NCI-H748 (cell line): ENCODE results near the gene RABGAP1L.
"Not testable (repeated sequence)": the region's sequence is repeated elsewhere in the genome, so short reads cannot be mapped to it uniquely, and the experiment has no call there.

ENCODE experiments used
- DNase-seq: peaks from one replicate; lab custom pipeline; 2025; ENCODE audit not compliant: unreplicated experiment; lab: John Stamatoyannopoulos, UW

The RABGAP1L gene

GRCh38 chr1:174789399-174789798 is 630.1 kb downstream of the RABGAP1L start:
- DNase-seq = no peak

GRCh38 chr1:174791863-174792262 is 632.5 kb downstream of the RABGAP1L start:
- DNase-seq = no peak

- no peak for DNase-seq
These were observed 635.5 kb downstream of the RABGAP1L start for GRCh38 chr1:174794861-174795260.

- DNase-seq = no peak
These were observed 636.5 kb downstream of the RABGAP1L start for GRCh38 chr1:174795806-174796205.

GRCh38 chr1:174797398-174797797 is 638.1 kb downstream of the RABGAP1L start:
- DNase-seq = no peak

- DNase-seq = peak; percentile 58
These were observed 639.8 kb downstream of the RABGAP1L start for GRCh38 chr1:174799136-174799479.

GRCh38 chr1:174800216-174800851 is 641.0 kb downstream of the RABGAP1L start:
- peak; percentile 13 for DNase-seq

- DNase-seq = no peak
These were observed 641.6 kb downstream of the RABGAP1L start for GRCh38 chr1:174800876-174801275.

- no peak for DNase-seq
These were observed 650.5 kb downstream of the RABGAP1L start for GRCh38 chr1:174809755-174810280.

GRCh38 chr1:174812016-174812415 is 652.7 kb downstream of the RABGAP1L start:
- DNase-seq = peak; percentile 75

GRCh38 chr1:174812656-174813055 is 653.3 kb downstream of the RABGAP1L start:
- peak; percentile 48 for DNase-seq

- no peak for DNase-seq
These were observed 655.7 kb downstream of the RABGAP1L start for GRCh38 chr1:174815036-174815435.

GRCh38 chr1:174815474-174815908 is 656.2 kb downstream of the RABGAP1L start:
- DNase-seq = no peak

GRCh38 chr1:174816621-174817020 is 657.3 kb downstream of the RABGAP1L start:
- not testable (repeated sequence) for DNase-seq

GRCh38 chr1:174818014-174818616 is 658.8 kb downstream of the RABGAP1L start:
- DNase-seq = no peak

GRCh38 chr1:174818951-174819350 is 659.6 kb downstream of the RABGAP1L start:
- DNase-seq = no peak

GRCh38 chr1:174819596-174819995 is 660.3 kb downstream of the RABGAP1L start:
- DNase-seq = no peak

- no peak for DNase-seq
These were observed 665.8 kb downstream of the RABGAP1L start for GRCh38 chr1:174825127-174825526.

- no peak for DNase-seq
These were observed 666.5 kb downstream of the RABGAP1L start for GRCh38 chr1:174825806-174826205.

GRCh38 chr1:174828264-174828663 is 668.9 kb downstream of the RABGAP1L start:
- no peak for DNase-seq

GRCh38 chr1:174829990-174830389 is 670.7 kb downstream of the RABGAP1L start:
- DNase-seq = no peak

GRCh38 chr1:174836543-174836942 is 677.2 kb downstream of the RABGAP1L start:
- no peak for DNase-seq

- DNase-seq = no peak
These were observed 678.1 kb downstream of the RABGAP1L start for GRCh38 chr1:174837386-174837785.
